HepG2 (cell line): ENCODE results near the gene EGFL8. TPM values are rescaled to one million over a fixed set of nuclear protein-coding genes. Genes with fewer than 3 reads are reported as not detected.

Experiments
- BATF2 ChIP-seq: sonication (generic); formaldehyde crosslinking; IDR thresholded peaks from 2 replicates; pipeline ENCODE4 v1.8.0; 2022; ENCODE audit warnings: mild to moderate bottlenecking, missing genetic modification reagents, moderate library complexity
- BHLHE40 ChIP-seq: IDR thresholded peaks from 2 replicates; pipeline ENCODE4 v1.6.1; 2011; ENCODE audit warnings: low read length, improper control_type of control experiment
- CBFB ChIP-seq: sonication (generic); formaldehyde crosslinking; IDR thresholded peaks from 2 replicates; pipeline ENCODE4 v1.4.0; 2020; ENCODE audit warnings: missing genetic modification reagents
- CCAR2 ChIP-seq: fragments of 200-400 bp; formaldehyde crosslinking; optimal IDR thresholded peaks from 2 replicates; pipeline ENCODE3; 2018; ENCODE audit warnings: low read depth, mild to moderate bottlenecking, low read length, moderate library complexity
- FUBP1 ChIP-seq: sonication (generic); formaldehyde crosslinking; IDR thresholded peaks from 2 replicates; pipeline ENCODE4 v1.5.1; 2020; ENCODE audit warnings: missing genetic modification reagents, mild to moderate bottlenecking, borderline replicate concordance
- GATA4 ChIP-seq: sonication (generic); IDR thresholded peaks from 2 replicates; pipeline ENCODE4 v1.6.1; 2016; ENCODE audit warnings: antibody characterized with exemption, low read depth, borderline replicate concordance
- HOXA5 ChIP-seq: sonication (generic); formaldehyde crosslinking; IDR thresholded peaks from 2 replicates; pipeline ENCODE4 v1.4.0; 2020; ENCODE audit warnings: missing genetic modification reagents
- KLF11 ChIP-seq: IDR thresholded peaks from 2 replicates; pipeline ENCODE4 v1.6.1; 2016; ENCODE audit warnings: missing compliant biosample characterization
- MLXIP ChIP-seq: sonication (generic); formaldehyde crosslinking; IDR thresholded peaks from 2 replicates; pipeline ENCODE4 v1.9.0; 2021; ENCODE audit warnings: missing genetic modification reagents, borderline replicate concordance
- NR1H2 ChIP-seq: sonication (generic); formaldehyde crosslinking; IDR thresholded peaks from 2 replicates; pipeline ENCODE4 v1.8.1; 2022; ENCODE audit warnings: low read depth, missing genetic modification reagents, borderline replicate concordance
- NR2F2 ChIP-seq: IDR thresholded peaks from 2 replicates; pipeline ENCODE4 v1.6.1; 2012; ENCODE audit warnings: low read depth, inconsistent platforms, borderline replicate concordance
- SNAPC2 ChIP-seq: sonication (generic); formaldehyde crosslinking; IDR thresholded peaks from 2 replicates; pipeline ENCODE4 v1.8.1; 2022; ENCODE audit warnings: mild to moderate bottlenecking, missing genetic modification reagents
- SRY ChIP-seq: sonication (generic); formaldehyde crosslinking; IDR thresholded peaks from 2 replicates; pipeline ENCODE4 v1.8.0; 2022; ENCODE audit warnings: mild to moderate bottlenecking, missing genetic modification reagents
- TBX3 ChIP-seq: fragments of 450-650 bp; IDR thresholded peaks from 2 replicates; pipeline ENCODE4 v1.6.1; 2017; ENCODE audit warnings: antibody characterized with exemption, mild to moderate bottlenecking, inconsistent platforms, borderline replicate concordance
- TP53 ChIP-seq: sonication (generic); formaldehyde crosslinking; conservative IDR thresholded peaks from 2 replicates; pipeline ENCODE4 v1.4.0; 2020; ENCODE audit warnings: missing genetic modification reagents
- ZFP90 ChIP-seq: sonication (generic); formaldehyde crosslinking; IDR thresholded peaks from 2 replicates; pipeline ENCODE4 v1.8.0; 2022; ENCODE audit warnings: missing genetic modification reagents, mild to moderate bottlenecking, inconsistent platforms, borderline replicate concordance
- ZMAT5 ChIP-seq: sonication (generic); formaldehyde crosslinking; IDR thresholded peaks from 2 replicates; pipeline ENCODE4 v1.5.0; 2020; ENCODE audit warnings: mild to moderate bottlenecking, low read depth, missing genetic modification reagents, borderline replicate concordance
- ZNF234 ChIP-seq: sonication (generic); formaldehyde crosslinking; conservative IDR thresholded peaks from 2 replicates; pipeline ENCODE4 v1.5.1; 2020; ENCODE audit warnings: mild to moderate bottlenecking, missing genetic modification reagents
- ZNF292 ChIP-seq: sonication (generic); formaldehyde crosslinking; IDR thresholded peaks from 2 replicates; pipeline ENCODE4 v1.8.1; 2022; ENCODE audit warnings: mild to moderate bottlenecking, low read depth, missing genetic modification reagents, borderline replicate concordance
- ZNF547 ChIP-seq: sonication (generic); formaldehyde crosslinking; IDR thresholded peaks from 2 replicates; pipeline ENCODE4 v1.5.1; 2020; ENCODE audit warnings: mild to moderate bottlenecking, missing genetic modification reagents
- ZNF562 ChIP-seq: sonication (generic); formaldehyde crosslinking; IDR thresholded peaks from 2 replicates; pipeline ENCODE4 v1.8.0; 2022; ENCODE audit warnings: missing genetic modification reagents, borderline replicate concordance
- ZNF619 ChIP-seq: sonication (generic); formaldehyde crosslinking; IDR thresholded peaks from 2 replicates; pipeline ENCODE4 v1.4.0; 2020; ENCODE audit warnings: mild to moderate bottlenecking, missing genetic modification reagents
- ZNF7 ChIP-seq: IDR thresholded peaks from 2 replicates; pipeline ENCODE4 v1.6.1; 2016; ENCODE audit warnings: missing biosample characterization, missing genetic modification reagents
- ZSCAN22 ChIP-seq: sonication (generic); formaldehyde crosslinking; IDR thresholded peaks from 2 replicates; pipeline ENCODE4 v1.4.0; 2020; ENCODE audit warnings: mild to moderate bottlenecking, missing genetic modification reagents
- polyA plus RNA-seq, 8 experiments: library from polyadenylated mRNA; depleted of rRNA in 3 of 8; stranded (reverse) in 7 of 8; unstranded in 1 of 8; fragments of >200 nt; fragmentation: Illumina TruSeq in 4 of 8; extraction: Trizol in 4 of 8; gene quantifications; 2 replicates each; pipeline versions ENCODE4 v1.2.1 to v1.2.3, GENCODE V29; 2011 to 2016; ENCODE audit warnings: low read depth in 4 of 8, missing spikeins in 1 of 8, mixed read lengths in 1 of 8; ENCODE audit not compliant: insufficient read depth in 1 of 8
- total RNA-seq, 5 experiments: library from RNA; depleted of rRNA; stranded (reverse); fragments of >200 nt; fragmentation: Illumina TruSeq; extraction: Trizol; gene quantifications; 2 replicates each; pipeline ENCODE4 v1.2.3, GENCODE V29; 2016; ENCODE audit warnings: low read depth in 1 of 5

Gene EGFL8
- total and polyA plus RNA-seq, 2 of the 13 experiments (the other 11 are each of a cell fraction or from before 2014, with no cell fraction given): 10.0 to 11.5 TPM

GRCh38 chr6:32178547-32179440, 14.4 kb downstream of the EGFL8 start (continued):
- TF ChIP-seq NR2F2 (0 out of 2 replicates have a peak, but pooled peaks have one; percentile 18), BATF2 (CRISPR knock-in tag) (no peak), FUBP1 (CRISPR knock-in tag) (no peak), ZSCAN22 (CRISPR knock-in tag) (no peak), ZNF619 (CRISPR knock-in tag) (no peak), ZNF292 (CRISPR knock-in tag) (no peak), MLXIP (CRISPR knock-in tag) (no peak), ZMAT5 (CRISPR knock-in tag) (no peak), ZNF562 (CRISPR knock-in tag) (no peak), ZNF234 (CRISPR knock-in tag) (no peak), ZNF7 (CRISPR knock-in tag) (no peak), SRY (CRISPR knock-in tag) (no peak), CBFB (CRISPR knock-in tag) (no peak), ZFP90 (CRISPR knock-in tag) (0 out of 2 replicates have a peak, but pooled peaks have one; percentile 53), KLF11 (CRISPR knock-in tag) (peak; percentile 54; the same call in 1 of the 2 replicates), BHLHE40 (peak; percentile 61; the same call in 1 of the 2 replicates), NR1H2 (no peak), TBX3 (no peak), GATA4 (peak; percentile 45; the same call in 1 of the 2 replicates), TP53 (CRISPR knock-in tag) (no peak), SNAPC2 (CRISPR knock-in tag) (no peak), CCAR2 (no peak), ZNF547 (no peak), HOXA5 (CRISPR knock-in tag) (no peak)
